Myocyte (in vitro differentiated cells): Measurements from ENCODE around the gene TRPC4AP. TPM values are rescaled to one million over a fixed set of nuclear protein-coding genes. Genes with fewer than 3 reads are reported as not detected.
"Not testable (repeated sequence)": the region's sequence is repeated elsewhere in the genome, so short reads cannot be mapped to it uniquely, and the experiment has no call there.

Source experiments
- DNase-seq: peaks from one replicate; pipeline ENCODE4 v3.0.0-alpha.2; 2012; ENCODE audit warnings: low read depth
- polyA plus RNA-seq: library from polyadenylated mRNA; unstranded; fragments of >200 nt; gene quantifications from one replicate; pipeline ENCODE4 v1.2.1, GENCODE V29; 2012; ENCODE audit warnings: missing spikeins
- total RNA-seq: library from RNA; depleted of rRNA; stranded (reverse); fragments of >200 nt; gene quantifications from 2 replicates; pipeline ENCODE4 v1.2.3, GENCODE V29; 2014

Gene TRPC4AP
- total RNA-seq, result 61.0 and 61.9 TPM in 2 replicates
- polyA plus RNA-seq, result 67.8 TPM

GRCh38 chr20:35092524-35093266 lies at the start of gene TRPC4AP:
Gene TRPC4AP (minus strand): TSS chr20:35092807. CDS start chr20:35092781, 26 bp downstream.
- DNase-seq, result peak; percentile 92

GRCh38 chr20:35135867-35136586 lies 43.4 kb upstream of the TRPC4AP start:
- no peak for DNase-seq

- DNase-seq, result no peak
Observed at GRCh38 chr20:35134880-35135279, 42.3 kb upstream of the TRPC4AP start.

- DNase-seq, result no peak
Observed at GRCh38 chr20:35134472-35134871, 41.9 kb upstream of the TRPC4AP start.

GRCh38 chr20:35133735-35134134 lies 41.1 kb upstream of the TRPC4AP start:
- no peak for DNase-seq

GRCh38 chr20:35133031-35133430 lies 40.4 kb upstream of the TRPC4AP start:
- no peak for DNase-seq

- no peak for DNase-seq
Observed at GRCh38 chr20:35131934-35132333, 39.3 kb upstream of the TRPC4AP start.

GRCh38 chr20:35129647-35130069 lies 37.1 kb upstream of the TRPC4AP start:
- DNase-seq, result no peak

- no peak for DNase-seq
Observed at GRCh38 chr20:35125753-35126152, 33.1 kb upstream of the TRPC4AP start.

- no peak for DNase-seq
Observed at GRCh38 chr20:35122756-35123405, 30.3 kb upstream of the TRPC4AP start.

GRCh38 chr20:35121186-35121585 lies 28.6 kb upstream of the TRPC4AP start:
- DNase-seq, result no peak

GRCh38 chr20:35120012-35120701 lies 27.6 kb upstream of the TRPC4AP start:
- DNase-seq, result peak; percentile 6

- DNase-seq, result no peak
Observed at GRCh38 chr20:35117629-35118028, 25.0 kb upstream of the TRPC4AP start.

GRCh38 chr20:35117196-35117595 lies 24.6 kb upstream of the TRPC4AP start:
- DNase-seq, result no peak

- no peak for DNase-seq
Observed at GRCh38 chr20:35116258-35116657, 23.7 kb upstream of the TRPC4AP start.

- DNase-seq, result no peak
Observed at GRCh38 chr20:35115606-35116005, 23.0 kb upstream of the TRPC4AP start.

- not testable (repeated sequence) for DNase-seq
Observed at GRCh38 chr20:35112276-35112675, 19.7 kb upstream of the TRPC4AP start.

- DNase-seq, result peak; percentile 74
Observed at GRCh38 chr20:35111141-35111888, 18.7 kb upstream of the TRPC4AP start.

GRCh38 chr20:35108921-35109320 lies 16.3 kb upstream of the TRPC4AP start:
- DNase-seq, result no peak

- no peak for DNase-seq
Observed at GRCh38 chr20:35106827-35107380, 14.3 kb upstream of the TRPC4AP start.
